GM23338 (cell line): ENCODE results near the gene MBD6. TPM values are rescaled to one million over a fixed set of nuclear protein-coding genes. Genes with fewer than 3 reads are reported as not detected.

Experiments used
- ATAC-seq: fragments of 200-7000 bp; cut with Tn5 transposase; 3 replicates; pipeline ENCODE4 v1.9.1; 2020
- DNase-seq: peaks from one replicate; pipeline ENCODE4 v3.0.0-alpha.2; 2015; ENCODE audit warnings: low spot score
- H2AFZ ChIP-seq: fragments of 200-600 bp; sonication (generic); 2 replicates; pipeline ENCODE4 v1.8.0; 2016; ENCODE audit warnings: antibody characterized with exemption, mild to moderate bottlenecking, moderate library complexity
- H3F3A ChIP-seq: fragments of 200-600 bp; sonication (generic); replicated peaks from 2 replicates; pipeline ENCODE4 v1.8.0; 2017; ENCODE audit warnings: antibody characterized with exemption, mixed run types, low read depth
- H3K27ac ChIP-seq: fragments of 200-600 bp; sonication (generic); 2 replicates; pipeline ENCODE4 v1.6.1; 2016; ENCODE audit warnings: low read depth
- H3K27me3 ChIP-seq: fragments of 200-600 bp; sonication (generic); 2 replicates; pipeline ENCODE4 v1.8.0; 2016; ENCODE audit warnings: mild to moderate bottlenecking, mixed run types, moderate library complexity; ENCODE audit not compliant: insufficient read depth
- H3K36me3 ChIP-seq: fragments of 200-600 bp; sonication (generic); 2 replicates; pipeline ENCODE4 v1.8.0; 2016; ENCODE audit warnings: mild to moderate bottlenecking; ENCODE audit not compliant: insufficient read depth
- H3K4me1 ChIP-seq: fragments of 200-600 bp; sonication (generic); 2 replicates; pipeline ENCODE4 v1.8.0; 2016; ENCODE audit warnings: mild to moderate bottlenecking, moderate library complexity; ENCODE audit not compliant: insufficient read depth
- H3K4me2 ChIP-seq: fragments of 200-600 bp; sonication (generic); 2 replicates; pipeline ENCODE4 v1.7.1; 2017; ENCODE audit warnings: mixed run types
- H3K4me3 ChIP-seq: fragments of 200-600 bp; sonication (generic); 2 replicates; pipeline ENCODE4 v1.6.1; 2016; ENCODE audit warnings: mixed run types
- H3K79me2 ChIP-seq: fragments of 200-600 bp; sonication (generic); replicated peaks from 2 replicates; pipeline ENCODE4 v1.8.0; 2017; ENCODE audit warnings: mild to moderate bottlenecking; ENCODE audit not compliant: insufficient read depth
- H3K9me2 ChIP-seq: fragments of 200-600 bp; sonication (generic); 2 replicates; pipeline ENCODE4 v1.8.0; 2017; ENCODE audit not compliant: insufficient read depth
- H4K20me1 ChIP-seq: fragments of 200-600 bp; sonication (generic); replicated peaks from 2 replicates; pipeline ENCODE4 v1.8.0; 2017; ENCODE audit warnings: mild to moderate bottlenecking; ENCODE audit not compliant: insufficient read depth
- H3K27ac Mint-ChIP-seq: 2 replicates; pipeline ENCODE4 v1.8.0; 2020; ENCODE audit warnings: inconsistent platforms, mild to moderate bottlenecking, moderate library complexity, mixed read lengths
- H3K27me3 Mint-ChIP-seq: 3 replicates; pipeline ENCODE4 v1.8.0; 2022; ENCODE audit warnings: low read depth, mild to moderate bottlenecking, moderate library complexity, mixed read lengths, inconsistent platforms; ENCODE audit not compliant: insufficient read depth, poor library complexity
- H3K36me3 Mint-ChIP-seq: 3 replicates; pipeline ENCODE4 v1.8.0; 2021; ENCODE audit warnings: low read depth, mild to moderate bottlenecking, inconsistent platforms, moderate library complexity, mixed read lengths
- H3K4me1 Mint-ChIP-seq: 3 replicates; pipeline ENCODE4 v1.8.0; 2020; ENCODE audit warnings: mild to moderate bottlenecking, inconsistent platforms, mixed read lengths
- H3K4me3 Mint-ChIP-seq: 3 replicates; pipeline ENCODE4 v1.8.0; 2021; ENCODE audit warnings: moderate library complexity, mild to moderate bottlenecking, inconsistent platforms, mixed read lengths
- H3K9me3 Mint-ChIP-seq: 3 replicates; pipeline ENCODE4 v1.8.0; 2020; ENCODE audit warnings: moderate library complexity, mild to moderate bottlenecking, inconsistent platforms, mixed read lengths
- NANOG ChIP-seq: IDR thresholded peaks from 2 replicates; pipeline ENCODE4 v1.6.1; 2016; ENCODE audit warnings: antibody characterized with exemption, borderline replicate concordance
- REST ChIP-seq: IDR thresholded peaks from one replicate; pipeline ENCODE4 v1.6.1; 2018; ENCODE audit warnings: antibody characterized with exemption; ENCODE audit not compliant: unreplicated experiment
- STAT1 ChIP-seq: IDR thresholded peaks from one replicate; pipeline ENCODE4 v1.6.1; 2016; ENCODE audit warnings: antibody characterized with exemption; ENCODE audit not compliant: unreplicated experiment
- ZNF114 ChIP-seq: fragments of 250-450 bp; sonication (Bioruptor Pico); IDR thresholded peaks from 2 replicates; pipeline ENCODE4 v1.5.0; 2020; ENCODE audit warnings: mild to moderate bottlenecking, moderate library complexity
- polyA plus RNA-seq: library from polyadenylated mRNA; unstranded; fragments of >200 nt; fragmentation: Nextera tagmentation; extraction: Ambion mirVana; gene quantifications from 2 replicates; pipeline ENCODE4 v1.2.1, GENCODE V29; 2016
- total RNA-seq: library from RNA; depleted of rRNA; stranded (reverse); fragments of >200 nt; shearing (Covaris generic); gene quantifications from 2 replicates; pipeline ENCODE4 v1.2.3, GENCODE V29; 2014

MBD6 gene
- total and polyA plus RNA-seq, 2 experiments from 2014 or later, result 12.5 to 17.1 TPM

- Histone ChIP-seq H2AFZ (peak overlapping the region; percentile 88; the same call in 1 of the 2 replicates), H3K4me1 (peaks cover 33% of the 10 kb centered on the region), H3K79me2 (peaks cover 54% of the 10 kb centered on the region), H3K4me3 (0 out of 2 replicates have a peak overlapping the region, but pooled peaks have one; percentile 99), H3K9me2 (no peaks in the 10 kb centered on the region), H3K36me3 (no peaks in the 10 kb centered on the region), H4K20me1 (peaks cover 12% of the 10 kb centered on the region; the same call in 1 of the 2 replicates), H3K27me3 (peaks cover 14% of the 10 kb centered on the region), H3K27ac (no peak overlapping the region), H3F3A (peaks cover 12% of the 10 kb centered on the region), H3K4me2 (peak overlapping the region; percentile 88; the same call in 1 of the 2 replicates)
- Mint-ChIP-seq H3K27me3 (peaks cover 13% of the 10 kb centered on the region), H3K36me3 (peaks cover 3% of the 10 kb centered on the region; the same call in 2 of the 3 replicates), H3K4me1 (peaks cover 55% of the 10 kb centered on the region), H3K9me3 (no peaks in the 10 kb centered on the region), H3K27ac (no peak overlapping the region), H3K4me3 (peak overlapping the region; percentile 79; the same call in 1 of the 3 replicates)
- TF ChIP-seq STAT1, result no peak
- DNase-seq (no peak), ATAC-seq (no peak)
Measured at GRCh38 chr12:57548488-57548887, 25.9 kb downstream of the MBD6 start.

- Mint-ChIP-seq H3K27me3 (peaks cover 13% of the 10 kb centered on the region), H3K27ac (no peak overlapping the region), H3K4me3 (peak overlapping the region; percentile 79), H3K36me3 (peaks cover 3% of the 10 kb centered on the region; the same call in 2 of the 3 replicates), H3K4me1 (peaks cover 59% of the 10 kb centered on the region), H3K9me3 (no peaks in the 10 kb centered on the region)
- H3K9me2 ChIP-seq, result no peaks in the 10 kb centered on the region
- peak; percentile 42 for DNase-seq
- peaks cover 14% of the 10 kb centered on the region for H3K27me3 ChIP-seq
- H4K20me1 ChIP-seq, result peaks cover 18% of the 10 kb centered on the region
- TF ChIP-seq NANOG (no peak), REST (no peak), ZNF114 (CRISPR knock-in tag) (no peak)
- peak; percentile 8 for ATAC-seq
- H3K4me2 ChIP-seq, result peak overlapping the region; percentile 88
- H3K4me1 ChIP-seq, result peaks cover 33% of the 10 kb centered on the region
- H3K4me3 ChIP-seq, result peak overlapping the region; percentile 99
- no peak overlapping the region for H3K27ac ChIP-seq
- H3F3A ChIP-seq, result peaks cover 12% of the 10 kb centered on the region
- H3K36me3 ChIP-seq, result no peaks in the 10 kb centered on the region
- peaks cover 57% of the 10 kb centered on the region for H3K79me2 ChIP-seq
- H2AFZ ChIP-seq, result peak overlapping the region; percentile 88
Measured at GRCh38 chr12:57549203-57549908, 26.7 kb downstream of the MBD6 start.
